DMS 273 (cell line): Measurements from ENCODE around the gene B3GNT9.

Experiments used
- DNase-seq: peaks from one replicate; lab custom pipeline; 2025; ENCODE audit not compliant: unreplicated experiment; lab: John Stamatoyannopoulos, UW

Gene B3GNT9

DNA sequence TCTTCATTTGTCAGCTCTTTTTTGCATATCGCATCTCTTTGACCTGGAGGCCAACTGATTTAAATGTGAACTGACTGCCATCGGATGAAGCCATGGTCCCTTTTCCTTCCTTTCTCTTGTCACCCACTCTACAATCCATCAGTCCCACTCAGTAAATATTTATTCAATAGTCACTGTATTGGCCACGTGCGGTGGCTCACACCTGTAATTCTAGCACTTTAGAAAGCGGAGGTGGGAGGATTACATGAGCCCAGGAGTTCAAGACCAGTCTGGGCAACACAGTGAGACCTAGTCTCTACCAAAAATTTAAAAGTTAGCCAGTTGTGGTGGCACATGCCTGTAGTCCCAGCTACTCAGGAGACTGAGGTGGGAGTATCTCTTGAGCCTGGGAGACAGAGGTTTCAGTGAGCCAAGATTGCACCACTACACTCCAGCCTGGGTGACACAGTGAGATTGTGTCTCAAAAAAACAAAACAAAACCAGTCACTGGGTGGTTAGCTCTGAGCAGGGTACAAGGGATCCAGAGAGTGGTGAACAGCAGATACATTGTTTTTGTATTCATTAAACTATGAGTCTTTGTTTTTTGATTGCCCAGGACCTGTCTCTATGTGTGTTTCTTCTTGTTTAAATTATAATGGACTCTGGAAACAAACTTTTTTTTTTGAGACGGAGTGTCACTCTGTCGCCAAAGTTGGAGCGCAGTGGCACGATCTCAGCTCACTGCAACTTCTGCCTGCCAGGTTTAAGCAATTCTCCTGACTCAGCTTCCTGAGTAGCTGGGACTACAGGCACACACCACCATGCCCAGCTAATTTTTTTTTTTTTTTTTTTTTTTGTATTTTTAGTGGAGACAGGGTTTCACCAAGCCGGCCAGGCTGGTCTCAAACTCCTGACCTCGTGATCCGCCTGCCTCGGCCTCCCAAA lies 34.1 kb downstream of the B3GNT9 start:
- DNase-seq = no peak

DNA sequence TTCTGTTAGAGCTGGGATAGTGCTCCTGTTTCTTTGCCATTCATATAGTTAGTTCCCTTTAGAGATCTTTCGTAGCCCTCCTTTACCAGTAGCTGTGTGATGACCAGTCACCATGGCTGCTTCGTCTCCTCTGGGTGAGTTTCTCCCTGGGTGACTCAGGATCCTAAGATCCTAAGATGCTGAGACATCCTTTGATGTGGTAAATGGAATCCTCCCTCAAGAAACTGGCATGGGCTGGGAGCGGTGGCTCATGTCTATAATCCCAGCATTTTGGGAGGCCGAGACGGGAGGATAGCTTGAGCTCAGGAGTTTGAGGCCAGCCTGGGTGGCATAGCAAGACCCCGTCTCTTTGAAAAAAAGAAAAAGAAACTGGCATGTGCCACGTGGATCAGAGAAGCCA lies 35.2 kb downstream of the B3GNT9 start:
- DNase-seq = no peak

DNA sequence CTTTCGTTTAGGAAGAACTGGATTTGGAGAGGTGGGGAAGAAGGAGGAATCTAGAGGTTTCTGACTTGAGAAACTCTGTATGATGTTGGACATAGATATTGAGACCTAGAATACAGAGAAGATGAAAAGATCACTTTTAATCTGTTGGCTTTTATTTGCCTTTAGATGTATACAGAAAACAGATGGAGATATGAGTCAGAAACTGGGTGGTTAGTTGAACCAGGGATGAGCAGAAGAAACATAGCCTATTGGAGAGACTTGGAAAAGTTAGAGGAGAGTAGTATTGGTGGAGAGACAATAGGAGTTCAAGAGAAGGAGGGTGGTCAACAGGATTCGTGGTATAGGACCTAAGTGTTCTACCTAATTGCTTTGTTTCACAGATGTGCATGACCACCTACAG lies 36.0 kb downstream of the B3GNT9 start:
- DNase-seq = no peak

DNA sequence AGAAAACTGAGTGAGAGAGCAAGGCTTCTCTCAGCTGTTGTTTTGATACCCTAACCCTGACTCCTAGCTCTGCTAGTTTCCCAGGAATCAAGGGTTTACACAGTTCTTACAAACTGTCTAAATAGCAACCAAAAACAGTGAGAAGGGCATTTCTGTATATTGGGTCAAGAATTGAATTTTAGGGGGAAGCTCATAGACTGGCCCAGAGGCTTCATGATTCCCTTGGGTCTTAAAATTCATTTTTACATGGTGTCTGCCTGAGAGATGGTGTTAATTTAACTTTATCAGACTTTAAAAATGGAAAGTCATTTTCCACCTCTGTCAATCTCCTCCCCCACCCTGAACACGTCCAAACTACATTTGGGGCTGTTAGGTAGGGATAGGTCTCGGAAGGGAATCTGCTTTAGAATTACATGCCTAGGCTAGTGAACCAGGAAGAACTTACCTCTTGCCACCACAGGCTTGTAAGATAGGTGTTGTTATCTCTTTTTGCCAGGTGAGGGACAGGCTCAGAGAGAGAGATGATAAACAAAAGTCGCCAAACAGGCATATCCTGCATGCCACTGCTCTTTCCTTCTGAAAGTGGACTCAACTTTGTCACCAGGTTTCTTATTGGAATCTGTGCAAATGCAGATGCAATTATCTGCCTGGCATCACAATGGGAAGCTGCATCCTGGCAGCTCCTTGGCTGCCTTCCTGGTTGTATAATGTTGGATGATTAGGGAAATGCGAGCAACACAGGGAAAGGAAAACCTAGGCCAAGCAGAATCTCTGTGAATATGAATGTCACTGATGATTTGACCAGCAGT lies 38.0 kb downstream of the B3GNT9 start:
- DNase-seq = no peak

DNA sequence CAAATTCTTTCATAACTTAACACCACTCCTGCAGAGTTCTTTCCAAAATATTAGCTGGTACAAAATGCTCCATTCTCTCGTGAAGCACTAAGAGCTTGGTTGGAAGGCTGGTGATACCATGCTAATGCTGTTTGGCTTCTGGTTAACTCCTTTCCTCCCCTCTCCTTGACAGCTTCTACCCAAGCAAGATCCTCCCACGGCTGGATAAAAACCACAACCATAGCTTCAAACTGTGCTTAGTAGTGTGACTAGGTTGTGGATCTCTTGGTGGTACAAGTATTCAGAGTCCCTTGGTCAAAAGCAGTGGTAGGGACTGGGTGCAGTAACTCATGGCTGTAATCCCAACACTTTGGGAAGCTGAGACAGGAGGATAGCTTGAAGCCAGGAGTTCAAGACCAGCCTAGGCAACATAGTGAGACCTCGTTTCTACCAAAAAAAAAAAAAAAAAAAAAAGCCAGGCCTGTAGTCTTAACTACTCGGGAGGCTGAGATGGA lies 38.8 kb downstream of the B3GNT9 start:
- DNase-seq = no peak

DNA sequence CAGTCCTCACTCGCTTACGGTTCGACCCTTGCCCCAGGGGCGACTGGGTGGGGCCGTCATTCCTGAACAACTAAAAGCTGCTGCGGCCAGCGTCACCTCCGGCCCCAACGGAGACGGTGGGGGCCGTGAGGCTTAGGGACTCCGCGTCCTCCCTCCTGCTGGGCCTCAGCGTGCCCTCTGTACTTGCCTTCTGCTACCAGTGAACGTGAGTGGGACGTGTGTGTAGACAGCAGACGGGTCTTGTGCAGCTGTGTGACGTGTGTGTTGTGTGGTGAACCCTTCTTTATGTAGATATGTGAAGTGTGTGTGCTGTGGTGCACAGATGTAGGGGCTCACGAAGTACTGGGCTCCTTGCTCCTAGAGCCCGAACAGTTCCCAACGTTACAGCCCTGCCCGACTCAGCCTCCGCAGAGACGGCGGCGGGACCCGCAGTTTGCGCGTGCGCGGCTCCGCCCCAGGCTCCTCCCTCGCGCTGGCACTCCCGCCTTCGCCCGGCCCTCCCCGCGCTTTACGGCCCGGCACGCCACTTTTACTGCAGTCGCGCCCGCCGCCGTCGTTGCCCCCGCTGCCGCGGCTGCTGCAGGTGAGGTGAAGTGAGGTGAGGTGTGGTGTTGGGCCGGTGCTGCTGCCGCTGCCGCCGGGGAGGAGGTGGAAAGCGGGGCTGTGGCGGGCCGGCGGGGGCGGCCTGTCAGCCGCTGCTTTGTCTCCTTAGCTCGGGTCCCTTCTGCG lies 41.2 kb downstream of the B3GNT9 start, which contains the start of gene PHAF1:
TSS of gene PHAF1 (plus strand) at position 535 of the 729 bp plus-strand sequence. CDS start 235 bp downstream, outside the sequence.
- peak; percentile 96 for DNase-seq

DNA sequence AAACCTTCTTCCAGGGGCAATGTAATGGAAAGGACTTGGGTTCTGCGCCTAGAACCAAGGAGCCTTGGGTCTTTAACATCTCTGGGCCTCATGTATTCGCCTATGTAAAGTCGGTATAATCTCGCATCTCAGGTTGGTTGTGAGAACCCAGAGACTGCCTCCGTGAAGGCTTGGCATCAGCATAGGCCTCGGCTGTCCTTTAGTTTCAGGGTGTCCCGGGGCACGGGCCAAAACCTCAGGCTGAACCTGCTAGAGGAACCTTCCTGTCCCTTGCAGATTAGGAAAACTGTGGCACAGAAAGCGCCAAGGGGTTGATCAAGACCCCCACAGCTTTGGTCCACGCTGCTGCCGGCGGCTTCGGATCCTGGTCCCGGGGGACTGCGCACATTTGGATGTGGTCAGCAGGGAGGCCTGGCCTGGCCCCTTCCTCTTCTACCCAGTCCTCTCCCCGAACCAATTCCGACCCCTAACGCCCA lies 41.8 kb downstream of the B3GNT9 start:
- no peak for DNase-seq

DNA sequence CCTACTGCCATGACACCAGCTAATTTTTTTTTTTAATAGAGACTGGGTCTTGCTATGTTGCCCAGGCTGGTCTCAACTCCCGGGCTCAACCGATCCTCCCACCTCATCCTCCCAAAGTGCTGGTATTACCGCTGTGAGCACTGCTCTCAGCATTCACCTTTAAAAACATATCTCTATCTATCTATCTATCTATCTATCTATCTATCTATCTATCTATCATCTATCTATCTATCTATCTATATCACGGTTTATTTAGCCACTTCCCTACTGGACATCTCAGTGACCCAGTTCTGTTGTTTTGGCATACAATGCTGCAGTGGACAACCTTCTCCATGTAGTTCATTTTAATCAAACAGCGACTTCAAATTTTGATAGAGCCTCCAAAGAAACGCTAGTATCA lies 42.3 kb downstream of the B3GNT9 start:
- DNase-seq = no peak

DNA sequence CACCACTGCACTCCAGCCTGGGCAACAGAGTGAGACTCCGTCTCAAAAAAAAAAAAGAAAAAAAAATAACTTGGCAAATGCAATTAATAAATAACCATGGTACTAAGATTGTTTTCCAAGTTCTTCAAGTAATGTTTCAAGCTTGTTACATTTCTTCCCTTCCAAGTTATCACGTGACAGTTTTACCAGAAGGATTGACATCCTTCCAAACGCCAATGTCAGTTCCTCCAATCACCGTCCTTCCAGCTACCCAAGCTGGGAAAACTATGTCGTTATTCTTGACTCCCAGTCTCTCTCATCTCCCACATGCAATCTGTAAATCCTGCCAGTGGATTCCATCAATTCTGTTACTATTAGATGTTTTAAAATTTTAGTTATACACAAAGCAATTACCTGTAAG lies 44.9 kb downstream of the B3GNT9 start:
- peak; percentile 29 for DNase-seq

DNA sequence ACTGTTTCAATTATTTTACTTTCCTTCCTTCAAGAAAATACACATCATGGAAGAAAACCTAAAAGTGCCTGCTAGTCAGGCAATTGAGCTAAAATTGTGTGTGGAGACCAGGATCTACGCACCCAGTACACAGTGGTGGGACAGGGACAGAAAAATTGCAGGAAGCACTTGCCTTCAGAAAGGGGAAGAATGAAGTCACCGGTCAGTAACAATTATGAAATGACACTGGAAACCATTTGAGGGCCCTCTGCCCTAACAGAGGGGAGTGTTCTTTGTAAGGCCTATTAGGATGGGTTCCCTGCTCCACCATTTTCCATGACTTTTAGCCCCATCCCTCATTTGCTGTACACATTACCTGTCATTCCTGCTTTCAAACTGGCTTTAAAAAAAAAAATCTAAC lies 45.6 kb downstream of the B3GNT9 start:
- no peak for DNase-seq

DNA sequence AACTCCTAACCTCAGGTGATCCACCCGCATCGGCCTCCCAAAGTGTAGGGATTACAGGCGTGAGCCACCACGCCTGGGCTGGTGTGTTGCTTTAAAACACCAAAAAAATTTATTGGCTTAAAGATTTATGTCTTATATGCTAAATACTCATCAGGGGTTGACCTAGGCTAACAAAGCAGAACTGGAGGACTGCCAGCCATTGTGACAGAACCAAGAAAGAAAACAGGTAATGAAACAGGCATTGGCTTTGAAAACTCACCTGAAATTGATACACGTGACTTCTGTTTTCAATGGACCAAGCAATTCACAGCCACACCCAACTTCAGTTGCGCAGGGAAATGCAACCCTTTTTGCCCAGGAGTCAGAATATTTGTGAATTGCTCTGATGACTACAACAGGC lies 46.0 kb downstream of the B3GNT9 start:
- no peak for DNase-seq

DNA sequence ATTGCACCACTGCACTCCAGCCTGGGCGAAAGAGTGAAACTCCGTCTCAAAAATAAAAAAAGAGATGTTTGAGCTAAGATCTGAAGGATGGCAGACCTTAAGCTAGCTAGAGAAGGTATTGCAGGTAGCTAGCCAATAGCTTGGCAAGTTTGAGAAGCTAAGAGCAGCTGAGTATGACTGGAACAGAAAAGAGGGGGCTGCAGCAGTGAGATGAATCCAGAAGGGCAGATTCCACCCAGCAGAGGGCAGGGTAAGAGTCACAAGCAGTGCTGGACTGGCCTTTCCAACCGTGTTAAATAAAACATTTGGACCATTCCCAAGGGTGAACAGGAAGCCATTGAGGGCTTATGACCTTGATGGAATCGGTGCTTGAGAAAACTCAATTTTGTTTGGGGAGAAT lies 46.7 kb downstream of the B3GNT9 start:
- DNase-seq = peak; percentile 78

DNA sequence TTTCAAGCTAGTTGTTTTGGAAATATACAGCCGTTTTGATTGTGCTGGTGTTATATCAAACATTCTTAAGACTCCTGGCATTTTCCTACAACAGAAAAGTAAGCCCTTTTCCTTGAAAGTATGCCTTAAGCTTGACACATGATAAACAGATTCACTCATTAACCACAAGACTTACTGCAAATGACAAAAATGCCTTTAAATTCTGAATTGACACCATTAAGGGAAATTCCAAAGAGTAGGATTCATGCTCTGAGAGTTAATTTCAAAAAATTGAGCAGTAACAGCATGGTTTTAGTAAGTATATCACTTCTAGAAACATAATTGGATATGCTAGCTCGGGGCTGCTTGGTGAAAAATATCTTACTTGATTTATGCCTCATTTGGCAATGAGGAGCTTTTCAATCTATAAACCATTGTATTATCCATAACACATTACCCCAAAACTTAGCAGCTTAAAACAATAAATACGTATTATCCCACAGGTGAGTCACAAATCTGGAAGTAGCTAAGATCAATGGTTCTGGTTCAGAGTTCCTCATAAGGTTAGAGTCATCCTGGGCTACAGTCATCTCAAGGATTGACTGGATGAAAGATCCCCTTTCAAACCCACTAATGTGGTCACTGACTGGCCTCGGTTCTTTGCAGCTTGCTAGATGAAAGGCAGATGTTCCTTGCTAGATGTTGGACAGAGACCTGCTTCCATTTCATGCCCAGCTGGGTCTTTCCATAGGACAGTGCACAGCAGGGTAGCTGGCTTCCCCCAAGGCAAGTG lies 49.3 kb downstream of the B3GNT9 start:
- no peak for DNase-seq

DNA sequence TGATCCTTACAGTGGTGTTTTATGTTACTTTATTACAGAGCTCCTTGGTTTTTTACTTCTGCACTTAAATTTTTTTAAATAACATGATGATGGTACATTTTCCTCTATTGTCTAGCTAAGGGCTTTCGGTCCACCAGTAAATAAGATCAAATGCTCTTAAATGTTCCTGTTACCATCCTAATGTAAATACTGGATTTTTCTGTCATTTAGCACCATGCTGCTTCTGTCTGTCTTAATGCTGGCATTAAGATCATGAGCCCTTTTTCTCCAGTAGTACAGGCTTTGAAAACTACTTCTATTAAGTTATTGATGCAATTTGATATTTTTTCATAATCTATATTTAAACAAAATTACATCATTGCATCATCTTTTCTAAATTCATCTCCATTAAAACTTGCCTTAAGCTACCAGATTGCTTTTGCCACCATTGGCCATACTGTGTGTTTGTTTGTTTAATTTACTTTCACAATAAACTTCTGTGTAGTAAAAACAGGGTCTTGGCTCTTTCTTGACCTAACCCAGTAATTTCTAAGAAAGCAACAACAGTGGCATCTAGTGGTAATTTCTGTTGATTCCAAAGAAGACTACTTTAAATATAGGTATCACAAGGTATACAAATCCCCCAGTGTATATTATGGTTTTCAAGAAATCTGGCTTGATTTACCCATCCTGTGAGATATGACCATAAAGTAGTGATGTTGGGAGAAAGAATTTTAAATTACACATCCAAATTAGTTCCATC lies 50.1 kb downstream of the B3GNT9 start:
- DNase-seq = peak; percentile 53

DNA sequence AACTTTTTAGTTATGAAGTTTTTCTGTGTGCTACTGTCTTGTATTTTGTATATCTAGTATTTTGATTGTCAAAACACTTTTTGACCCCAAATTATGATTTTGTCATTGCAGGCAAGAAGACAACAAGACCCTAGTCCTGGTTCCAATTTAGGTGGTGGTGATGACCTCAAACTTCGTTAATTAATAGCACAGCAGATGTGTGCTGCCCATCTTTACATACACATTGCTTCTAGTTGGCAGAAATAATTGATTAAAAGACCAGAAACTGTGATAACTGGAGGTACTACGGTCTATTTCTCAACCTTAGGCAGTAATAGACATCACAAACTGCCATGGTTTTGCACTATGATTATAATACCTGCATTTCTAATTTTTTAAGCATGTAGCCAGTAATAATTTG lies 52.2 kb downstream of the B3GNT9 start:
- no peak for DNase-seq
